ENCODE data around the gene CNPY4. TPM values are rescaled to one million over a fixed set of nuclear protein-coding genes. Genes with fewer than 3 reads are reported as not detected.
"Not testable (repeated sequence)": the region's sequence is repeated elsewhere in the genome, so short reads cannot be mapped to it uniquely, and the experiment has no call there.

CNPY4 gene
- polyA plus RNA-seq, 5 donors, result 39.7 to 49.3 (median 41.5) TPM

GRCh38 chr7:100146350-100146749 lies 26.9 kb downstream of the CNPY4 start:
- not testable (repeated sequence) for DNase-seq

DNA sequence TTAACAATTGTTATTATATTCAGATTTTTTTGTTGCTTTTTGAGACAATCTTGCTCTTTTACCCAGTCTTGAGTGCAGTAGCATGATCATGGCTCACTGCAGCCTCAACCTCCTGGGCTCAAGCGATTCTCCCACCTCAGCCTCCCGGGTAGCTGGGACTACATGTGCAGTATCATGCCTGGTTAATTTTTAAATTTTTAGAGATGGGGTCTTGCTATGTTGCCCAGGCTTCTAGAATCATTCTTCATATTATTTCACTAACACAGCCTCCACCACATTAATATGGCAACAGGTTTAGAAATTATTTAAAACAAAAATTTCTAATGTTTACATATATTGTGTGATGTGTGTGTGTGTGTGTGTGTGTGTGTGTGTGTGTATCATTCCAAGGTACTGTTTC lies 27.8 kb downstream of the CNPY4 start:
- DNase-seq, result no peak

- no peak for DNase-seq
Measured at GRCh38 chr7:100148225-100148558, 28.8 kb downstream of the CNPY4 start.

GRCh38 chr7:100148559-100149328 lies 29.3 kb downstream of the CNPY4 start, which contains the start of gene LAMTOR4:
Gene LAMTOR4 (plus strand): TSS chr7:100148918. CDS start chr7:100148973, 55 bp downstream.
- peak; percentile 97 to 98 for DNase-seq

GRCh38 chr7:100152404-100152803 lies 33.0 kb downstream of the CNPY4 start:
- no peak for DNase-seq

DNA sequence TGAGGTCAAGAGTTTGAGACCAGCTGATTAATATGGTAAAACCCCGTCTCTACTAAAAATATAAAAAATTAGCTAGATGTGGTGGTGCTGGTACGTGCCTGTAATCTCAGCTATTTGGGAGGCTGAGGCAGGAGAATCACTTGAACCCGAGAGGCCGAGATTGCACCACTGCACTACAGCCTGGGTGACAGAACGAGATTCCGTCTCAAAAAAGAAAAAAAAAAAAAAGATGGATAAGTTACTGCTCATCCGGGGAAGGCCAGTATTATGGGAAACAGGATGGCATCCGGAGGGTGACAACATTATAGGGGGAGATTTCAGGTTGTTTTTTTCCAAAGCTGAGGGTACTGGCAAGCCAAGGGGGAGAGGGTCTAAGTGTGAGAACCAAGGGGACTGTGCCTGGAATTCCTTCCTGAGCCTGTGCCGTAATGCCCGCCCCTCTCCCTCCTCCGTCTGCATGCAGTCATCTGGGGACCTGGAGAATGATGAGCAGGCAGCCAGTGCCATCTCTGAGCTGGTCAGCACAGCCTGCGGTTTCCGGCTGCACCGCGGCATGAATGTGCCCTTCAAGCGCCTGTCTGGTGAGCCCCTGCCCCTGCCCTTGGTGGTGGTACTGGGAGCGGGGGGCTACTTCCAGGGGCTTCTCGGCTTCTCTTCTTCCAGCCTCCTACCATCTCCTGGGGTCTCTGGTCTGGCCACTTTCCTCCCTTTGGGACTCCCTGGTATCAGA lies 33.7 kb downstream of the CNPY4 start:
- no peak for DNase-seq

GRCh38 chr7:100153708-100154535 lies 34.5 kb downstream of the CNPY4 start:
- no peak for DNase-seq

DNA sequence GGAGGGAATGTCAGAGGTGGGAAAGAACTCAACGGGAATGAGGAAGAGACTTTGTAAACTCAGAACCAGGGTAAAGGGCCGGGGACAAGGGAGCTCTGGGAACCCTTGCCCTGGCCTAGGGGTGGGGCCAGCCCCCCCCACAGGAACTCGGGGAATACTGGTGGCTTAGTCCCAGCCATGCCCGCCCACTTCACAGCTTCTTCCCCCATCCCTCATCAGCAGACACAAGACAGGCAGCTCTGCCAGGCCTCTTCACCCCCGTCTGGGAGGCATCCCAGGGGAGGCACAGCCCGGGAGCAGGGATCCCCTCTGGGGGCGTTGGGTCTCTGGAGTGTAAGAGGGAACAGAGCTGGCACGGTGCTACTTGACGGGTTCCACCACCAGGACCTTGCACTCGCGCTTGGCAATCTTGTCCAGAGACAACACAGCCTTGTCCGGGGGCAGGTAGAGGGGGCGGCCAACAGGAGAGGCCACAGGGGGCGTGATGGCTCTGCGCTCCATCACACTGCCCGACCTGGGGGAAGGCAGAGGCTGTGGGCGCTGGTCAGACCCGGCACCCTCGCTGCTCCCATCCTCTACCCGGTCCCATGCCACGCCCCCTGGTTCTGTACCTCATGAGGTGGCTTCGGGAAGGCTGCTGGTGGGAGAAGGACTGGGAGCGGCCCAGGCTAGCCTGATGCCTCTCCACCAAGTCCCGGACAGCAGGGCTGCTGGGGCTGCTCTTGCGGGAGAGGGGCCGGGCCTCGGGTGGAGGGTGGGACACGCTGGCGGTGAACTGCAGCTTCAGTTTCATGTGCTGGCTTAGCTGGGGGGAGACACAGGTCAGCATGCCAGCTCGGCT lies 35.4 kb downstream of the CNPY4 start:
- DNase-seq, result no peak

DNA sequence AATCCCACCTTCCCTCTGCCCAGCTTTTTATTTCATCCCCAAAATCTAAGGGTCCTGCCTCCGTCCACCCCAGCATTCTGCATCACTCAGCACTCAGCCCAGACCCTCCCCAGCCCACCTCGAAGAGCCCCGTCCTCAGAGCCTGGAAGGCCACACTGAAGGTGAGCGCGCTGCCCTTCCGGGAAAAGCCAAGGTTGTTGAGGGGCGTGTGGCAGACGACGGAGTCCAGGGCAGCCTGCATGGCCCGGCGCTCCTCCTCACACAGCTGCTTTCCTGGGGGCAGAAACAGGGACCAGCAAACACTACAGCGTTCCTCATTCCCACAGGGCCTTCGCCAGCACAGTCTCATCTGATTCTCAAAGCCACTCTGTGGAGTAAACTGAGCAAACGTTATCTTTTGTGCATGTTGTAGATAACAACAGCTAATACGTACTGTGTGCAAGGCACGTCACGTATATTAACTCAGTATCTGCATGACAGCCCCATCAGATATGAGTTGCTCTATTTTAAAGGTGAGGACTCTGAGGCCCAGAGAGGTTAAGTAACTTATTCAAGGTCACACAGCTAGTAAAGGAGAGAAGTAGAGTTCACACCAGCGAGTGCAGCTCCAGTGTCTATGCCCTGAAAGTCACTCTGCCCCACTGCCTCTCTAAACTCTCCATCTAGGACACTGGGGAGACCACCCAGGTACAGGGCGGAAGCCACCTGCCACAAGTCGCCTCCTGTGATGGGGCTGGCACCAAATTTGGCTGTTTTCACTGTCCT lies 36.3 kb downstream of the CNPY4 start:
- DNase-seq, result no peak

DNA sequence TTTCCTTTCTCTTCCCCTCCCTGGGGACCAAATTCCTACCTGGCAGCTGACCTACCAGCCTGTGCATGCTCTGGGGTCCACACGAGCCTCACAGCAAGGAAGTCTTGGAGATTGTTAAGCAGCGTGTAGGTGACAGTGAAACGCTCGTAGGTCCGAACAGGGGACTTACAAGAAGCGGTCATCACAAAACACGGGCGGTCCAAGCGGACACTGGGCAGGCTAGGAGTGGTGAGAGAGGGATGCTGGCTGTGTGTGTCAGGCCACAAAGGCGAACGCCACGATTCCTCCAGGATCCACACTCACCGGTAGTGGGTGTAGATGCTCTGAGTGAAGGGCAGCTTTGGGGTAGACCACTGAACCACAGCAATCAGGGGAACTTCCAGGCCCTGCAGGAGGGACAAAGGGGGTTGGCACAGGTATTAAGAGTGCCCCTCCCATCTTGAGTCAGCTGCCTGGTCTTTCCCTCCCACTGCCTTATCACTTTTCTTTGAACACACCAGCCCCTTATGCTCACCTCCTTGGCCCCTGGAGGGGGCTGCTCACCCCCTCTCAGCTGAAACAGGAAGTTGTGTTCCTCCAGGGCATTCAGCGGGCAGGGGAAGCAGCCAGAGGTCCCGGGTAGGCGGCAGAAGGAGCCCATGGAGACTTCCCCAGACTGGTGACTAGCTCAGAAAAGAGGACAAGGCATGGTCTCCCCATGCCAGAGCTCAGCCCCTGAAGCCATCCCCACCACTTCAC lies 37.1 kb downstream of the CNPY4 start:
- DNase-seq, result no peak

DNA sequence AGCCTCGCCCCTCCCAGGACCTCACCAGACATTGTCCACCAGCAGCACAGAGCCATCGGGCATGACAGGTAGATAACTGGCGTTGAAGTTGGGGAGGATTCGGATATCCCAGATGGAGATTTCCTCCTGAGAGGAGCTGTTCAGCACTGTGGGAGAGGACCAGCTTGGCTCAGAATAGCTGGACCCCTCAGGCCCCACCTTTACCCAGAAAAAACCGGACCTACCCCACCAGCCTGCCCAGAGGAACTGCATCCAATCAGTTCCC lies 37.6 kb downstream of the CNPY4 start:
- DNase-seq, result no peak

DNA sequence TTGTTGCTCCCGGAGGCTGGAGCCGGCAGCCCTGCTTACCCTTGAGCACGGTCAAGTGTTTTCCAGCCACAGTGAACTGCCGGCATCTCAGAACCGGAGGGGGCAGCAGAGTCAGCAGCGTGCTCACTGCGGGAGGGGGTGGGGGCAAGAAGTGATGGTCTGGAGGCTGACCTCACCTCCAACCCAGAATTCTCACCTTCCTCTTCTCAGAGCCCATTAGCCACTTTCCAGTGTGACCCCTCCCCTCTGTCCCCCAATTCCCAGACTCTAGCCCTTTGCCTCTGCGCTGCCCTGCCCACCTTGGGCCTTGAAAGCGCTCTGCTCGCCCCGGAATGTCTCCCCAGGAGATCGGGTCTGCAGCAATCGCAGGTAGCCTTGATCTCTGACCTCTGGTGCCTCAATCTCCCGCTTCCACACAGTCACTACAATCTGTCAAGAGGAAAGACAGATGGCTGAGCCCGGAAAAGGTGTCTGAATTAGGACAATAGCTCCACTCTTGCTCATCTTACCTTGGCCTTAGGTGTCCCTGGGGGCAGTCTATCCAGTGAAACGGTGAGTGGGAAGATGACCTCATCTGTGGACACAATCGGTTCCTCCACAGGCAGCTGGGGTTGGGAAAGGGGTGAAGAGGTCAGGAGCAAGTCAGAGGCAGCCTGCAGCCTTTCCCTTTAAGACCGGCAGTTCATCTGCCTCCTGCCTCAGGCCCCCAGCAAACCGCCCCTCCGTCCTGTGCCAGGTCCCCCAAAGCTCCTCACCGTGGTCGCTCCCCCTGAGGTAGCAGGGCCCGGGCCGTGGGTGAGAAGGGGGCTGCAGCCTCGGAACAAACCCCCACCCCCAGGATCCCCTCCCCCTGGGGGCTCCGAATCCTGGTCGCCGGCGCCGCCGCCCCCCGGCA lies 38.1 kb downstream of the CNPY4 start:
- DNase-seq, result no peak

DNA sequence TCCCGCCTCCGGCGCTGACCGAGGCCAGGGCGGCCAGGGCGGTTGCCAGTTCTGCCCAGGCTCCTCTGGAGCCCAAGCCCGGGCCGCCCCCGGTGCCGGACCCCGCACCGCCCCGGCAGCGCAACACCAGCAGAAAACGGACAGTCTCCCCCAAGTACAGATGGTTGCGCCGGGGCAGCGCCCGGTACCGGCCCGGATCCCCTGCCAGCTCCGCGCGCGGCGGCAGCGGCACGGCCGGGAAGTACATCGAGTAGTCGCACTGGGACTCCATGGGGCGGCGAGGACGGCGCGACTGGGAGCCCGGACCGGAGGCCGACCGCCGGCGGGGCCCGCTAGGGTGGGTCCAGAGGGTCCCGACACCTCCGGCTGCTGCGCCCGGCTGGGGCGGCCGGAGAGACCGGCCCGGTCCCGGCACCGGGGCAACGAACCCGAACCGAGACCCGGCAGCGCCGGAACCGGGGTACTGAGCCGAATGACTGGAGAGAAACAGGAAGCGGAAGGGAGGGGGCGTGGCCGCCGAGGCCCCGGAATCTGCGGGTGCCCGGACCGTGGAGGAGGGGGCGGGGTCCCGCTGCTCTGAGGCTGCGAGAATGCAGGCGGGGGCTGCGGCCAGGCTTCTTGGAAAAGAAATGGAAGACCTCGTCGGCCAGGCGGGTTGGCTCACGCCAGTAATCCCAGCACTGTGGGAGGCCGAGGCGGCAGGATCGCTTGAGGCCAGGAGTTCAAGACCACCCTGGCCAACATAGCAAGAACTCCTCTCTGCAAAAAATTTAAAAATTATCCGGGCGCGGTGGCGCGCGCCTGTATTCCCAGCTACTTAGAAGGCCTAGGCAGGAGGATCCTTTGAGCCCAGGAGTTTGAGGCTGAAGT lies 39.0 kb downstream of the CNPY4 start, which contains the start of gene TRAPPC14:
TRAPPC14 (minus strand) TSS at position 495 of the 870 bp plus-strand sequence; CDS start at position 271, 224 bp downstream.
- DNase-seq, result peak; percentile 84 to 85

- no peak for DNase-seq
Measured at GRCh38 chr7:100159099-100159623, 39.7 kb downstream of the CNPY4 start.

DNA sequence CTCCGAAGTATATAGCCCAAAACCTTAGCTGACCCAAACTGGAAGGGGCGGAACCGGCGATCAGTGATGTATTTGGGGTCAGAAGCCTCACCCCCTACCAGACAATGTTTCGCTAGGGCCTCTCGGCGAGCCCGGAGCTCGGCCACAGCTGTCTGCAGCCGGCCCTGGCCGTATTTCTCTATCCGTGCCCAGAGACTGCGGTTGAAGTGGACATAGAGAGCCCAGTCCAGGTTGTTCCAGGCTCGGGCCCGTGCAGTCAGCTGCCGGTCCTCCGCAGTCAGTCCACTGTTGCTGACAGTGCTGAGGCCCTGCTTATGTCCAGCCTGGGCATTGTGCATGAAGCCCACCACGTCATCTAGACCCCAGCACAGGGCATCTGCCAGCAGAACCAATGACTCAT lies 40.6 kb downstream of the CNPY4 start:
- no peak for DNase-seq

- DNase-seq, result no peak
Measured at GRCh38 chr7:100163006-100163531, 43.6 kb downstream of the CNPY4 start.

- DNase-seq, result no peak
Measured at GRCh38 chr7:100163871-100164270, 44.4 kb downstream of the CNPY4 start.

All from right lung (tissue), 5 donors.